Sigmoid colon (tissue), 4 donors: Measurements from ENCODE around the gene SLC16A1.

ENCODE experiments used
- CTCF ChIP-seq, 4 experiments: fragments of 450-650 bp in 3 of 4; fragments of 200-600 bp in 1 of 4; IDR thresholded peaks; one replicate each; pipeline ENCODE4 v1.5.1; 2016 to 2019; ENCODE audit warnings: antibody characterized with exemption in 4 of 4, mild to moderate bottlenecking in 3 of 4, moderate library complexity in 2 of 4
- EP300 ChIP-seq, 4 donors: sonication (generic); formaldehyde crosslinking; IDR thresholded peaks; one replicate each; pipeline ENCODE4 v1.6.1; 2017; ENCODE audit warnings: antibody characterized with exemption in 4 of 4

- no peak for TF ChIP-seq CTCF (IDR thresholded peaks at IDR 0.05)
- TF ChIP-seq EP300 (IDR thresholded peaks at IDR 0.05): no peak
Measured at GRCh38 chr1:112870887-112871646, 84.9 kb downstream of the SLC16A1 start.
